ENCODE results near the gene EPOP. TPM values are rescaled to one million over a fixed set of nuclear protein-coding genes. Genes with fewer than 3 reads are reported as not detected.

Gene EPOP
- total RNA-seq = 2.6 and 5.8 TPM in 2 replicates

DNA sequence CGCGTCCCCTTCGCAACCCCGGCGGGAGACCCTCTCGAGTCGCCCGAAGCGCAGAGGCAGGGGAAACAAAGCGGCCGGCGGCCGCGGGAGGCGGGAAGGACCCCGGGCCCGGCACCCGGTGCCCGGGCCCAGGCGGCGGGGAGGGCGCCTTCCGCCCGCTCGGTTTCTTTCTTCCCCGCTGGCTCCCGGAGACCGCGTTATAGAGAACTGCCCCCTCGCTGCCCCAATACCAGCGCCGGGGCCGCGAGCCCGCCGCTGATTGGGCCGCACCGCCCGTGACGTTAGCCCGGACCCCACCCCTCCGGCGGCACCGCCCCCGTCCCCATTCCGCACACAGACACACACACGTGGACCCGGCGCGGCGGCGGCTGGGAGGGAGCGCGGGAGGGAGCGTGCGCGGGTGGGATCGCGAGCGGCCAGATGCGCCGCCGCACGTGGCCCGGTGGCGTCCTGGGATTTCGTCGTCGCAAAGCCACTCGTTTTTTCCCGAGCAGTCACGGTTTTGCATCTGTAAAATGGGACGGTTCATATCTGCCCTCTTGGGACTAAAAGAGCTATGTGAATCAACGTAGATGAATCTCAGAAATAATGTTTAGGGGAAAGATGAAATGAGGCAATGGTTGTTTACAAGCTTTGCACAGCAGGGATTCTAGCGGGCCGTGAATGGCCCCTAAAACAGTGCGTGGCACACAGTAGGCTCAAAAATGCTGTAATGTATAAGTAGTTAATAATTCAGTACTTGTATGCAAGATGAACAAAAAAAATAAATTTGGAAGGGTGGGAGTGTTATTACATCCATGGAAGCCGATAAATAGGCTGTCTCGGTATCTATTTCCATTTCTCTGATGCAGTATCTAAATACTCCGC, at the start of gene EPOP:
Gene EPOP, minus strand, starts transcription at position 209 of the 867 bp plus-strand sequence. CDS start 462 bp downstream, outside the sequence.

DNA sequence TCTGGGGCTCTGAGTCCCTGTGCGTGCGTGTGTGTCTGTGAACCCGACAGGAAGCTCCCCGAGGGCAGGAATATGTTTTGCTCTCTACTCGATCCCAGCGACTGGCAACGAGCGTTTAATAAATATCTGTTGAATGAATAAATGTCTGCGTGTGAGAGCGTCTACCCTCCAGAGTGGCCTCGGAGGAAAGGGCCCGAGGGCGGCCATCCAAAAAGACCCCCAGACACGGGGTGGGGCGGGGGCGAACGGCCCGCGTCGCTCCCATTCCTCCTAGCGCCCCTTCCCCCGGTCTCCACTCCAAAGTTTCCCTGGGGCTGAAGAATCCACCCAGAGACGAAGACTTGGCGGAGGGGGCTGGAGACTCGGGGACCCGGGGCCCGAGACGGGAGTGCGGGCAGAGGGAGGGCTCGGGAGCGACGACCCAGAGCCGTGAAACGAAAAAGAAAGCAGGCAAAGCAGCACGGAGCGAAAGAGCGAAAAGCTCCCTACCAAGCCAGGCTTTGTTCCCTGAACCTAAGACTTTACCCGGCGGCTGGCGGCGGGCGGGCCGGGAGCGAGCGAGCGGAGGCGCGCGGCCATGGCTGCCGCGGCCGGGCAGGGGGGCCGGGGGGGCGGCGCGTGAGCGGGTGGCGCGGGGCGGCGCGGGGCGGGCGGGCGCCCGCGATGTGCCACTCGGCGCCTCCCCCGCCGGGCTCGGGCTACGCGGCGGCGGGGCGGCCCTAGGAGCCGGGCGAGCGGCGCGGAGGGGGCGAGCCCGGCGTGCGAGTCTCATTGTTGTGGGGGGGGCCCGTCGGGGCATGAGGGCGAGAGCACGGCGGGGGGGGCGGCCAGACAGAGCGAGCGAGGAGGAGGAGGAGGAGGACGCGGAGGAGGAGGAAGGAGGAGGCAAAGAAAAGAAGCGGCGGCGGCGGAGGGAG, 30.1 kb upstream of the EPOP start, which contains the start of gene MLLT6:
Gene MLLT6, plus strand, starts transcription at position 668 of the 917 bp plus-strand sequence. CDS start 360 bp downstream, outside the sequence.

Other genes starting within 250 kb of the EPOP start
- 21.2 and 74.5 TPM in 2 replicates for gene ARHGAP23, start 246.5 kb downstream of the EPOP start, total RNA-seq
- gene SRCIN1, start 69.0 kb downstream of the EPOP start, total RNA-seq = 0.64 and 0.68 TPM in 2 replicates
- gene MLLT6, start 30.3 kb upstream of the EPOP start, total RNA-seq = 12.6 and 33.0 TPM in 2 replicates
- 4.2 and 5.5 TPM in 2 replicates for gene CISD3, start 55.4 kb upstream of the EPOP start, total RNA-seq
- gene PCGF2, start 73.4 kb upstream of the EPOP start, total RNA-seq = 2.4 and 2.6 TPM in 2 replicates
- 117 and 224 TPM in 2 replicates for gene PSMB3, start 77.8 kb upstream of the EPOP start, total RNA-seq
- 15.0 and 53.5 TPM in 2 replicates for gene PIP4K2B, start 124.6 kb upstream of the EPOP start, total RNA-seq
- 13.0 and 13.8 TPM in 2 replicates for gene CWC25, start 150.4 kb upstream of the EPOP start, total RNA-seq
- gene RPL23, start 178.8 kb upstream of the EPOP start, total RNA-seq = 1,417 and 1,864 TPM in 2 replicates
- 25.3 and 70.0 TPM in 2 replicates for gene LASP1, start 195.1 kb upstream of the EPOP start, total RNA-seq

Measured in nasal cavity respiratory epithelium epithelial cell of viscerocranial mucosa (primary cell).